Kidney glomerular epithelial cell (primary cell): ENCODE data around the gene ZDHHC8.

Experiments
- DNase-seq: peaks from one replicate; lab custom pipeline; 2025; lab: John Stamatoyannopoulos, UW

ZDHHC8 gene

DNA sequence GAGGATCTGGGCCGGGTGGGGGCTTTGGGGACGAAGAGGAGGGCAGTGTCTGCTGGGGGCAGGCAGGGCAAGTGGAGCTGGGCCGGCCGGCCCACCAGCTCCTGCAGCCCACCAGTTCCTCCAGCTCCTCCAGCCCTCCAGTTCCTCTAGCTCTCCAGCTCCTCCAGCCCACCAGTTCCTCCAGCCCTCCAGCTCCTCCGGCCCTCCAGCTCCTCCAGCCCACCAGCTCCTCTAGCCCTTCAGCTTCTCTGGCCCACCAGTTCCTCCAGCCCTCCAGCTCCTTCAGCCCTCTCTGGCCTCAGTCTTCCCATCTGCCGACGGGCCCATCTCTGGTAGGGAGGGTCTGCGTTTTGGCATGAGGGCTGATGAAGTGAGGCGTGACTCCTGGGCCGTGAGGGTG, 28.4 kb downstream of the ZDHHC8 start:
- no peak for DNase-seq

DNA sequence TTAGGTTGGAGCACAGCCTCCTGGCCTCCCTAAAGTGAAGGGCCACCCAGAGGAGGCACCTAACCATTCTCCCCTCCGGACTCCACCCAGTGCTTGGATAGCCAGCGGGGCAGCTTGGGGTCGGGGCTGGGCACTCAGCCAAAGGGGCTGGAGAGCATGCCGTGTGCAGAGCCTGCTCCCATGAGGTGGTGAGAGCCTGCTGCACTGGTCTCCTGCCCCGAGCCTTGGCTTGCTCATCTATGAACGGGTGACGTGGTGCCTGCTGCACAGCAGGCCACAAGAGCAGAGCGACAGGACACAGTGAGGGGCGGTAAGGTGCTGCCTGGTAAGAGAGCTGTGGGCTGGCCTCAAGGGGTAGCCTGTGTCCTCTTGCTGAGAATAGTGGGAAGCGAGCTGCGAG, 33.3 kb downstream of the ZDHHC8 start:
- DNase-seq: no peak

GRCh38 chr22:20165421-20165820, 33.8 kb downstream of the ZDHHC8 start:
- DNase-seq: no peak

GRCh38 chr22:20165913-20166312, 34.3 kb downstream of the ZDHHC8 start:
- DNase-seq: no peak

DNA sequence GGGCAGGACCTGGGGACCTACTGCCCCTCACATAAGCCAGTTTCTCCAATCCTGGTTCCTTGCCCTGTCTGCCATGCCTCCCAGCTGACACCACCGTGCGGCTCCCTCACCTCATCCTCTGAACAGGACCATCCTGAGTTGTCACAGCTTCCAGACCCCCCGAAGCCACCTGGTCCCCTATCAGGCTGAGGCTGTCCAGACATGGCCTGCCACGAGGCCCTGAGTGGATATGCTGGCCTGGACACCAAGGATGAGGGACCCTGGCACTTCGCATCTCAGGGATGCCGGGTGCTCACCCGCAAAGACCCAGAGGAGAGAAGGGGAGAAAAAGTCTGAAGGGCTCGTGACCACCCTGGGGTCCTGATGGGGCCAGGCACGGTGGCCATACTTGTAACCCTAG, 35.1 kb downstream of the ZDHHC8 start:
- DNase-seq: no peak

- no peak for DNase-seq
These were observed 36.2 kb downstream of the ZDHHC8 start for GRCh38 chr22:20167643-20168322.

DNA sequence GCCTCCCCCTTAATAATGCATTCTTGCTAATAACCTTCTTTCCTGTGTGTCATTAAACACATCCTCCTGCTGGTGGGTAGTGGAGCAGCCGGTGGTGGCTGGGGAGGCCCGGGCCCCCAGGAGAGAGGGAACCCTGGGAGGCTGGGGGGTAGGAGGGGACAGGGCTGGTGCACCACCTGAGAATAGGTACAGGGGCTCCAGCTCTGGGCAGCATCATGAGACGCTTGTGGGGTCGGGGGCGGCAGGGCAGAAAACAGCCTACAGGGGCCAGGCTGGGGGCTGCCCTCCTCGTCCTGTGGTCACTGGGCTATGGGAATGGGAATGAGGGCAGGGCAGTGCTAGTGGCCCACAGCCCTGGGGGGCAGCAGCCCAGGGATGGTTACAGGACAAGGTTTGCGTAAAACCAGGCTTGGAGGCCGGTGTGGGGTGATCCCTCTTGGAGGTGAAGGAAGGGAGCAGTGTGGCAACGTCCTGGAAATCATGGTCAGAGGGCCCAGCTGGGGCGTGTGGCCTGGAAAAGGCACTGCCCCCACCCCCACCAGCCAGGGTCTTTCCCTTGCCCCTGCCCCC, 37.7 kb downstream of the ZDHHC8 start:
- DNase-seq: no peak

GRCh38 chr22:20170170-20170569, 38.6 kb downstream of the ZDHHC8 start:
- no peak for DNase-seq

DNA sequence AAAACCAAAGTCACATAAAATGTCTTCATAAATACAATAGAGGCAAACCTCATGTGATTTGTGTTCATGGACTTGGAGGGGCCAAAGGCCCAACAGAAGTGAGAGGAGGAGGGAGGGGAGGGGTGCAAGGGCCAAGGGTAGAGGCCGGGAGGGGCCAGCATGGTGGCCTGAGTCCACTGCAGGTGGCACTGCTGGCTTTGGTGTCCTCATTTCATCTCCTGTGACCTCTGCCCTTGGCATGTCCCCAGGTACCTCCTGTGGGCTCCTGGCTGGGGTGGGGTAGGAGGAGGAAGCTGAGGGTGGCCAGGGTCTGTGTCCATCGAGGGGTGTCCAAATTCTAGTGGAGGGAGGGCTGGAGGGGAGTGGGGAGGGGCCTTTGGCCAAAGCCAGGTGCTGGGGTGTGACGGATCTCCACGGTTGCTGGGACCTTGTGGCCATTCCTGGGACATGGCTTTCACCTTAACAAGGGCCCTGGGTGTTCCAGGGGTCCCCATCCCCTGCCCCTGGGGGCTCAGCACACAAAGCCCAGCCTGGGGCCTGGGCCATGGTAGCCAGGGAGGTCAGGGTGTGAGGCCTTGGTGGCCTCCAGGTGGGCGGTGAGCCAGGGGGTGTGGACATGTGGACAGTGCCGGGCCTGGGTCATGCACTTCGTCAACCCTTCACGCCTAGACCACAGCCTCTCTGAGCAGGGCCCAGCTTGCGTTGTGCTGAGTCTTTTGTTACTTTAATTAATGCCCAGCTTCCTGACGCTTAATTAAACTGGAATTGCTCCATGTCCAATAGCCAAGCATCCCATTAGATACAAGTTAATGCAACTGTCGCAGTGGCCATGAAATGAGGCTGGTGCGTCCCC, 39.9 kb downstream of the ZDHHC8 start:
- DNase-seq: no peak

DNA sequence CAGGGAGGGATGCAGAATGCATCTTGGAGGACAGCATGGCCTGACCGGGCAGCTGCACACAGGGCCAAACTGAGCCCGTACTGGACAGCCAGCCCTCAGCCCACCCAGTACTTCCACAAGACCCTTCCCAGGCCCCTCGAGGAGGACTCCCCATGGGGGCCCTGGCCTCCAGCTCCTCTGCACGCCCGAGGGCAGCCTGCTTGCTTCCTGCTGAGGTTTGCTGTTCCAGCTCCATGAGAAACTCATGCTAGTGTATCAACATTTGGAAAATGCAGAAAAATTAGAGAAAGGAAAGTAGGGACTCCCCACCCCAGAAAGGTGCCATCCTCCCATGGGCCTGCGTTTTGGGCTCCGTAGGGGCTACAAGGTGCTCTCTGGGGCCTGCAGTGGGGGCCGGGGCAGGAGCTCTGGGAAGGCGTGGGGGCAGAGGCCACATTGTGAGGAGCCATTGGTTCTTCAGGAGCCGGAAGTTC, 40.6 kb downstream of the ZDHHC8 start:
- DNase-seq: no peak

GRCh38 chr22:20173246-20173645, 41.6 kb downstream of the ZDHHC8 start:
- no peak for DNase-seq

- DNase-seq: no peak
These were observed 42.2 kb downstream of the ZDHHC8 start for GRCh38 chr22:20173772-20174171.

DNA sequence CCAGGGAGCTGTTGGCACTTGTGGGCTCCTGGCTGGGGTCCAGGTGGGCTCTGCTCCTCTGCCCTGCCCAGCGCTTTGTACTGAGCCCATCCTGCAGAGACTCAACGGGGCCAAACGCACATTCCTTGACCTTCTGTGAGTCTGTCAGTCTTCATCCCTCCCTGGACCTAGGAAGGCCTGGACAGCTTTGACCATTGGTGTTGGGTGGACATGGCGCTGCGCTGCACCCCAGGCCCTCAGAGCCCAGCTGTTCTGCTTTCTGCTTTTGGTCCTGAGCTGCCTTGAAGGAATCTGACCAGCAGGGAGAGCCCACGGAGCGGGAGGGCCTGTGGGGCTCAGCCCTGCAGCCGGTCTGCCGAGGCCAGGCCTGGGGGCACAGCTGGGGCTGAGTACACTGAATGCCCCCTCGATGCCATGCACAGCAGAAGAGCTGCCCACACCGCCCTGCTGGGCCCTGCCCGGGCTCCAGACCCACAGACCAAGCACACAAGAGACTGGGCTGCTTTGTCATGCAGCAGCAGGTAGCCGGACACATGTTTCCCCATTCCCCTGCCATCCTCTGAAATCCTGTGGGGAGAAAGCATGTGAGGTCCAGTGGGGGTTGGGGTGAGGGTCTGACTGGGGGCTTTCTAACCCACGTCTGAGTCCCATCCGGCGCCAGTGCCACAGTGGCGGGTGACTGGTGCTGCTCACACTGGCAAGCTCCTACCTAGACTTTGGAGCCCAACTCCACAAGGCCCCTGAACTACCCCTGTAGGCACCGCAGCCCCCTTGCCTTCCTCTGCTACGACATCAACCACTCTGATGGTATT, 43.4 kb downstream of the ZDHHC8 start:
- DNase-seq: no peak

DNA sequence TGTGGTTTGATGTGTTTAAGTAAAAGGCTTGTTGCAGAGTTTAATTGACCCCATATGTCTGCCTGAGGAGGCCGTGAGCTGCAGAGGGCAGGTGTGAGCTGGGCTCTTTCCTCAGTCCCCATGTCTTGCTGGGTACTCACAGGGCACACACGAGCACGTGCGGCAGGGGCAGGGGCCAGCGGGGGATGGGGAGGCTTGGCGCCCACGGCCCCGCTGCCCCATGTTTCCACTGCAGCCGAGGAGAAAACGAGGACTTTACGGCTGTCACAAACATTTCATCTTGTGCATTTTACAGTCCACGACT, 43.9 kb downstream of the ZDHHC8 start:
- DNase-seq: no peak

GRCh38 chr22:20176421-20177085, 44.9 kb downstream of the ZDHHC8 start:
- no peak for DNase-seq

DNA sequence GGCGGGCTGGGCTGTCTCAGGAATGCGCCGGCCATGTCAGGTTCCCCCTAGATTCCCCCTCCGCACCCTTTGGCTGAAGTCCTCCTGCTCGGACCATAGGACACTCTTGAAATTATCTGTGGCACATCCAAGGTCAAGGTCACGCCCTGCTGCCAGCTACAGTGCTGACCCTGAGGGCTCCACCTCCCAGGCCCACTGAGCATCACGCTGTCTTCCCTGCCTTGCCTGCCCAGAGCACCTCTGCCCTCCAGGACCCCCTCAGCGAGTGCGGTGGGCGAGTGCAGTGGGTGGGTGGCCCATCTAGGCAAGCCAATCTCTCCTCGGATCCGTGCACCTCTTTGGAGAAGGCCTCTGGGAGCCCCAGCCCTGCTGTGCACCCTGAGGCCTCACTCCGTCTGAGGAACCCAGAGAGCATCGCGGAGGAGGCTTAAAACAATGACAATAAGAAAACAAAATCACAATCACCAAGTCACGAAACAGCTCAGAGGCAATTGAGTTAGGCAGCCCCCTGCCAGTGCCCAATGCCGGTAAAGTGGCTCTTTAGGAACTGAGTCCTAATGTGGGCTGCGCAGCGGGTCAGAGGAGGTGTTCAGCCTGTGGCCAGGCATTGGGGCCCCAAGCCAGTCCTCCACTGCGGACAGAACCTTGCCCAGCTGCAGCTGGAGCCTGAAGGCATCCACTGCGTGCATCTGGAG, 45.8 kb downstream of the ZDHHC8 start:
- no peak for DNase-seq

DNA sequence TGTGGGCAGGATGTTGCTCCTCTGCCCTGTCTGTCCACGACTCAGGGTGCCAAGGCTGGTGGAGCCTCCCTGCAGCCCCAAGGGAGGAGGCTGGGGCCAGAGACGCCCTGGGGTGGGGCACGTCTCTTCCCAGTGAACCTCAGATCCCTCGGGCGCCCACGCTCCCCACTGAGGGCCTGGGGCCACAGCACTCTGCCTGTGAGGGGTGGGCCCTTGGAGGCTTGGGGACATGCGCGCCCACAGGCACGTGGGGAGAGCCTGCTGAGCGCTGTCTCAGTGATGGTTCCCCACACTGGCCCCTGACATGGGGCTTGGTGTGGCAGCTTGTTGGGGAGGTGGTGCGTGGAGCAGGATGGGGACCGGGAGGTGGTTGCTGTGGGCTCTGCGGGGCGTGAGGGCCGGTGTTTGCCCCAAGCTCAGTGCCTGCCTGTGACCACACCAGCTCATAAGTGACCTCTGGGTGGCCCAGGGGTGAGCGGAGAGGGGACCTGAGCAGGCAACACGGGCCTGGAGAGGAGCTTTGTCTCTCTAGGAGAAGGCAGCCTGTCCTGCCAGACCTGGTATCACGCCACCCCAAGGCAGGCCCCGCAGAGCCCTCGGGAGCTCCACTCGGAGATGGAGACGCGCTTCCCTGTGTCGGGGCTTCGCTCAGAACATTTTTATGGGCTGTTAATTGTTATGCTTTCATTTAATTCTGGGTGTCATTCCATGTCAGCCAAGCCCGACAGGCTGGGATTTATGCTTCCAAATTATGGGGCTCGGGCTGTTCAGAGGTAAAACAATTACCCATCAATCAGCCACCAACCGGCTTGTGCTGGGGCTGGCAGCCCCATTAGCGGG, 46.7 kb downstream of the ZDHHC8 start:
- no peak for DNase-seq

- no peak for DNase-seq
These were observed 47.3 kb downstream of the ZDHHC8 start for GRCh38 chr22:20178915-20179227.

GRCh38 chr22:20179455-20180244, 48.0 kb downstream of the ZDHHC8 start:
- DNase-seq: no peak

DNA sequence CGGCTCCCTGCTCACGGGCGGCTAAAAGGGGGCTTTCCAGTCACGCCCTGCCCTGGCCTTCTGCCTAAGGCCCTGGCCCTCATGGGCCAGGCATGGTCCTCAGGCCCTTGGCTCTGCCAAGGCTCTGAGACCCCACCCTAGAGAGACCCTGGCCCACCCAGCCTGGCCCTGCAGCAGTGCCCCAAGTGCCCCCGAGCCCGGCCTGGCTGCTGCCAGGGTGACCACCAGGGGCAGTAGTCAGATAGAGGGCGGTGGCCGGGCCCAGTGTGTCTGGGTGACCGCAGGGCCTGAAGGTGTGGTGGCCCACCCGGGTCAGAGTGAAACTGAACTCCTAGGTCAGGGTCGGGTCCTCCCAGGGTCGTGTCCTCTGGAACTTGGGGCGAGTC, 48.6 kb downstream of the ZDHHC8 start:
- DNase-seq: no peak
